ENCODE results near the gene TUT1.

TUT1 gene

DNA sequence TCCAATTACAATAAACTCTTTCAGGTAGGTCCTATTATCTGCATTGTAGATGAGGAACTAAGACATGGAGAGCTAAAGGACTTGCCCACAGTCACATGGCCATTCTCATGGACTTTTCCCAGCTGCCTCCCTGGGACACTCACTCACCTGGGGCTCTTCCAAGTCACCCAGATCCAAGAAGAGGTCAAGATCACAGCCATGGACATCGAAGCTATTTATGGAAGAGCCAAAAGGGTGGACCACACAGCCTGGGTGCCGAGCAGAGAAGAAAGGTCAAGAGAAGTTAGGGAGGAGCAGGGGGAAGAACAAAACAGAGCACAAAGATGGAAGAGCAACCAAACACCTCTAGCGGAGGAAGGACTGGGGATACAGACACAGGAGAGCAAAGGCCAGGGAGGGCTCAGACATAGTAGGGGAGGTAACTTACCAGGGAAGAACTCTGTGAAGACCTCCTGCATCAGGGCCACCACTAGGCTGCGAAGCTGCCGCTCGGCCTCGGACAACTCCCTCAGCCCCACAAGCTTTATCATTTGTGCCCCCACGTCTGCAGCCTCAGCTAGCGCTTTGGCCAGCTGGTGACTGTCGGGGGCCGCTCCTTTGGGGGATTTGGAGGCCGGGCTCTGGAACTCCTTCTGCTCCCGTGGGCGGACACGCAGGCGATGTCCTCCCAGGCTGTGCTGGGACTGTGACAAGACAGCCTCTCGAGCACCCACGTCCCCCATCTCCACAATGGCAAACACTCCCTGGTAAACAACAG, 10.2 kb downstream of the TUT1 start:
- no peak for DNase-seq (ENCODE audit: low spot score)
- no peak overlapping the region for H3K18ac ChIP-seq (ENCODE audit: low read length)
- H2AK5ac ChIP-seq (ENCODE audit: low read depth, low read length): no peak overlapping the region
- no peak overlapping the region for H4K91ac ChIP-seq (ENCODE audit: low read depth, low read length, poor library complexity)
- peaks cover 0 to 2% of the 10 kb centered on the region in 2 donors for H3K9me3 ChIP-seq (replicated peaks in 1 of 2; ENCODE audit: control insufficient read depth in 2 of 2, insufficient read depth in 1 of 2, low read depth in 1 of 2, low read length in 2 of 2)
- H3K27me3 ChIP-seq (ENCODE audit: control insufficient read depth in 3 of 3, insufficient read depth in 3 of 3, low read depth in 1 of 3, low read length in 3 of 3): no peaks in the 10 kb centered on the region
- no peak overlapping the region for H3K4ac ChIP-seq (ENCODE audit: low read length)
- no peak overlapping the region for H2BK5ac ChIP-seq (ENCODE audit: low read length)
- no peak overlapping the region for H3K4me2 ChIP-seq (ENCODE audit: insufficient read depth, low read length, poor library complexity, severe bottlenecking)
- no peak overlapping the region for H2AFZ ChIP-seq (ENCODE audit: low read length)
- H3K4me3 ChIP-seq (ENCODE audit: low read length in 2 of 2): no peak overlapping the region
- H3K9ac ChIP-seq (ENCODE audit: low read depth, low read length, poor library complexity): no peak overlapping the region
- no peak overlapping the region for H3K14ac ChIP-seq (ENCODE audit: low read length)
- no peak overlapping the region for H2BK15ac ChIP-seq (ENCODE audit: low read length)
- H3K4me1 ChIP-seq (ENCODE audit: control insufficient read depth in 2 of 2, insufficient read depth in 1 of 2, low read depth in 1 of 2, low read length in 2 of 2): no peaks in the 10 kb centered on the region
- H2BK120ac ChIP-seq (ENCODE audit: low read depth, low read length): no peak overlapping the region
- H4K8ac ChIP-seq (ENCODE audit: low read depth, low read length): no peak overlapping the region
- H3K23ac ChIP-seq (ENCODE audit: low read depth, low read length, poor library complexity): no peak overlapping the region
- peaks cover 31 to 85% of the 10 kb centered on the region in 2 donors for H3K36me3 ChIP-seq (replicated peaks in 1 of 2; ENCODE audit: control insufficient read depth in 2 of 2, insufficient read depth in 2 of 2, low read length in 2 of 2)
- H3K27ac ChIP-seq (replicated peaks; ENCODE audit: low read length): no peak overlapping the region
- WGBS, 2 donors (ENCODE audit: extremely low coverage in 2 of 2, insufficient read length in 2 of 2, insufficient replicate concordance in 1 of 2): no CpG with 5 or more reads among the region's 18 CpGs
- H2BK12ac ChIP-seq (ENCODE audit: low read length): no peak overlapping the region
- H3K79me1 ChIP-seq (ENCODE audit: low read depth, low read length): peaks cover 4% of the 10 kb centered on the region

DNA sequence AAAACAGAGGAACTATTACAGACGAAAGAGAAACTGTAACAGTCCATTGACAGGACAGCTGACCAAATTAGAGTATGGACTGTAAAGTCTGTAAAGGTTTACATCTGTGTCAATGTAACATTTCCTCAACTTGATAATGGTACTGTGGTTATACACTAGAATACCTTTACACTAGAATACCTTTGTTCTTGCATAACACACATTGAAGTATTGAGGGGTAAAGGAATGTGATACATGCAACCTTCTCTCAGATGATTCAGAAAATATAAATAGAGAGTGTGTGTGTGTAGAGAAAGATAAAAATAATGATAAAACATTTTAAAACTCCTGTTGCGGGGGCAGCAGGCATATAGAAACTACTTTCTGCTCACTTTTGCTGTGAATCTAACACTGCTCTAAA, 12.1 kb downstream of the TUT1 start:
- no CpG with 5 or more reads among the region's 2 CpGs for WGBS, 2 donors (ENCODE audit: extremely low coverage in 2 of 2, insufficient read length in 2 of 2, insufficient replicate concordance in 1 of 2)
- no peak overlapping the region for H3K9ac ChIP-seq (ENCODE audit: low read depth, low read length, poor library complexity)
- no peak overlapping the region for H2AFZ ChIP-seq (ENCODE audit: low read length)
- no peak overlapping the region for H3K18ac ChIP-seq (ENCODE audit: low read length)
- H2BK15ac ChIP-seq (ENCODE audit: low read length): no peak overlapping the region
- H4K91ac ChIP-seq (ENCODE audit: low read depth, low read length, poor library complexity): no peak overlapping the region
- H3K4me1 ChIP-seq (ENCODE audit: control insufficient read depth in 2 of 2, insufficient read depth in 1 of 2, low read depth in 1 of 2, low read length in 2 of 2): peaks cover 2 to 10% of the 10 kb centered on the region in 2 donors
- H2BK120ac ChIP-seq (ENCODE audit: low read depth, low read length): no peak overlapping the region
- H3K27ac ChIP-seq (replicated peaks; ENCODE audit: low read length): no peak overlapping the region
- H3K9me3 ChIP-seq (replicated peaks in 1 of 2; ENCODE audit: control insufficient read depth in 2 of 2, insufficient read depth in 1 of 2, low read depth in 1 of 2, low read length in 2 of 2): peaks cover 0 to 2% of the 10 kb centered on the region in 2 donors
- no peak overlapping the region for H3K14ac ChIP-seq (ENCODE audit: low read length)
- no peak for DNase-seq (ENCODE audit: low spot score)
- no peak overlapping the region for H3K4ac ChIP-seq (ENCODE audit: low read length)
- H2AK5ac ChIP-seq (ENCODE audit: low read depth, low read length): no peak overlapping the region
- H3K36me3 ChIP-seq (replicated peaks in 1 of 2; ENCODE audit: control insufficient read depth in 2 of 2, insufficient read depth in 2 of 2, low read length in 2 of 2): peaks cover 28 to 87% of the 10 kb centered on the region in 2 donors
- peaks cover 6% of the 10 kb centered on the region for H3K79me1 ChIP-seq (ENCODE audit: low read depth, low read length)
- H2BK5ac ChIP-seq (ENCODE audit: low read length): no peak overlapping the region
- no peak overlapping the region for H4K8ac ChIP-seq (ENCODE audit: low read depth, low read length)
- no peak overlapping the region for H3K4me2 ChIP-seq (ENCODE audit: insufficient read depth, low read length, poor library complexity, severe bottlenecking)
- H2BK12ac ChIP-seq (ENCODE audit: low read length): no peak overlapping the region
- no peak overlapping the region for H3K4me3 ChIP-seq (ENCODE audit: low read length in 2 of 2)
- no peaks in the 10 kb centered on the region for H3K27me3 ChIP-seq (ENCODE audit: control insufficient read depth in 3 of 3, insufficient read depth in 3 of 3, low read depth in 1 of 3, low read length in 3 of 3)
- no peak overlapping the region for H3K23ac ChIP-seq (ENCODE audit: low read depth, low read length, poor library complexity)

DNA sequence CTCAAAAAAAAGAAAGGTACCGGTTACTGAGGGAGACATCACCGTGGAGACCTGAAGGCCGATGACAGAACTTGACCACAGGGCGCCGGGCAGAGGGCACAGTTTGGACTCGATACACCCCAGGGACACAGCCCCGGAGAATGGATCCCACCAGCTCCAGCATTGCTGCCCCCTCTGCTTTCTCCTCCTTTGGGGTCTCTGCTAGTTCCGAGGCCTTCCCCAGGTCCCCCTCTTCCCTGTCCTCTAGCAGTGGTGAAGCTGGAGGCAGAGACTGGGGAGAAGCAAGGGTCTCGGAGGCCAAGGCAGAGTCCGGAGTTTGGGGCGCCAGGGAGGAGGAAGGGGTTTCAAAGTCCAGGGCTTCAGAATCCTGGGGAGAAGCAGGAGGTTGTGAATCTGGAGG, 12.8 kb downstream of the TUT1 start:
- Histone ChIP-seq H2BK15ac (ENCODE audit: low read length) (no peak overlapping the region), H2AK5ac (ENCODE audit: low read depth, low read length) (no peak overlapping the region), H2BK12ac (ENCODE audit: low read length) (no peak overlapping the region), H3K18ac (ENCODE audit: low read length) (no peak overlapping the region), H3K36me3 (replicated peaks in 1 of 2; ENCODE audit: control insufficient read depth in 2 of 2, insufficient read depth in 2 of 2, low read length in 2 of 2) (peaks cover 25 to 81% of the 10 kb centered on the region in 2 donors), H3K27me3 (ENCODE audit: control insufficient read depth in 3 of 3, insufficient read depth in 3 of 3, low read depth in 1 of 3, low read length in 3 of 3) (no peaks in the 10 kb centered on the region), H3K4me2 (ENCODE audit: insufficient read depth, low read length, poor library complexity, severe bottlenecking) (no peak overlapping the region), H2BK5ac (ENCODE audit: low read length) (no peak overlapping the region), H3K4ac (ENCODE audit: low read length) (no peak overlapping the region), H2BK120ac (ENCODE audit: low read depth, low read length) (no peak overlapping the region), H4K8ac (ENCODE audit: low read depth, low read length) (no peak overlapping the region), H2AFZ (ENCODE audit: low read length) (no peak overlapping the region), H3K27ac (replicated peaks; ENCODE audit: low read length) (no peak overlapping the region), H3K79me1 (ENCODE audit: low read depth, low read length) (peaks cover 6% of the 10 kb centered on the region), H3K9ac (ENCODE audit: low read depth, low read length, poor library complexity) (no peak overlapping the region), H3K9me3 (replicated peaks in 1 of 2; ENCODE audit: control insufficient read depth in 2 of 2, insufficient read depth in 1 of 2, low read depth in 1 of 2, low read length in 2 of 2) (no peaks in the 10 kb centered on the region), H3K4me3 (ENCODE audit: low read length in 2 of 2) (no peak overlapping the region), H3K14ac (ENCODE audit: low read length) (no peak overlapping the region), H4K91ac (ENCODE audit: low read depth, low read length, poor library complexity) (no peak overlapping the region), H3K23ac (ENCODE audit: low read depth, low read length, poor library complexity) (no peak overlapping the region), H3K4me1 (ENCODE audit: control insufficient read depth in 2 of 2, insufficient read depth in 1 of 2, low read depth in 1 of 2, low read length in 2 of 2) (peaks cover 2 to 10% of the 10 kb centered on the region in 2 donors)
- WGBS, 2 donors (ENCODE audit: extremely low coverage in 2 of 2, insufficient read length in 2 of 2, insufficient replicate concordance in 1 of 2): no CpG with 5 or more reads among the region's 11 CpGs
- no peak for DNase-seq (ENCODE audit: low spot score)

DNA sequence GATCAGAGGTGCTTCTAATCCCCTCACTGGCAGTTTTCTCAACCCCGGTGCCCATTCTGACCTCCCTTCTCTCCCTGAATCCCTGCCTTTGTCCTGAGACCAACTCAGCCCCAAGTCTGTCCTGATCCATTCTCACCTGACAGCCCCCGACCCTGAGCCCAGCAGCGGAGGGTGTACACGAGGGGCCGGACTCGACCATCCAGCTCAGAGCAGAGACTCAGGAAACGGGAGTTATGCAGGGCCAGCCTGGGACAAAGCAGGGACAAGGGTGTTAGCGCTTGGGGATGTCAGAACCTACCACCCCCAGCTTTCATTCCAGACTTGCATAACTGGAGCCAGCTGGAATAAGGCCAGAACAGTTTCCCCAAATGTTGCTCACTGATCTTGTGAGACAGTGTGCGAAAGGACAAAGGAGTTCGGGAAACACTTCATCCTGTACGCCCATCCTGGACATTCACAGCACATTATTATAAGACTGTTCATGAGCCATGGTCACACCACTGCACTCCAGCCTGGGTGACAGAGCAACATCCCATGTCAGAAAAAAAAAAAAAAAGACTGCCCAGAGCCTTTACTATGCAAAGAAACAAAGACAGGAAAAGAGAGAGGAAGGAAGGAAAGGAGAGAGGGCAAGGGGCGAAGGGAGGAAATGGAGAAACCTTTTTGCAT, 14.1 kb downstream of the TUT1 start:
- Histone ChIP-seq H3K27ac (replicated peaks; ENCODE audit: low read length) (no peak overlapping the region), H2AK5ac (ENCODE audit: low read depth, low read length) (no peak overlapping the region), H4K91ac (ENCODE audit: low read depth, low read length, poor library complexity) (no peak overlapping the region), H3K18ac (ENCODE audit: low read length) (no peak overlapping the region), H3K4me1 (ENCODE audit: control insufficient read depth in 2 of 2, insufficient read depth in 1 of 2, low read depth in 1 of 2, low read length in 2 of 2) (peaks cover 5 to 15% of the 10 kb centered on the region in 2 donors), H3K4me2 (ENCODE audit: insufficient read depth, low read length, poor library complexity, severe bottlenecking) (no peak overlapping the region), H3K9me3 (replicated peaks in 1 of 2; ENCODE audit: control insufficient read depth in 2 of 2, insufficient read depth in 1 of 2, low read depth in 1 of 2, low read length in 2 of 2) (no peaks in the 10 kb centered on the region), H3K79me1 (ENCODE audit: low read depth, low read length) (peaks cover 6% of the 10 kb centered on the region), H4K8ac (ENCODE audit: low read depth, low read length) (no peak overlapping the region), H2BK120ac (ENCODE audit: low read depth, low read length) (no peak overlapping the region), H3K36me3 (replicated peaks in 1 of 2; ENCODE audit: control insufficient read depth in 2 of 2, insufficient read depth in 2 of 2, low read length in 2 of 2) (peaks cover 25 to 80% of the 10 kb centered on the region in 2 donors), H3K14ac (ENCODE audit: low read length) (no peak overlapping the region), H3K4ac (ENCODE audit: low read length) (no peak overlapping the region), H3K9ac (ENCODE audit: low read depth, low read length, poor library complexity) (no peak overlapping the region), H2BK5ac (ENCODE audit: low read length) (no peak overlapping the region), H3K27me3 (ENCODE audit: control insufficient read depth in 3 of 3, insufficient read depth in 3 of 3, low read depth in 1 of 3, low read length in 3 of 3) (no peaks in the 10 kb centered on the region), H3K23ac (ENCODE audit: low read depth, low read length, poor library complexity) (no peak overlapping the region), H2BK15ac (ENCODE audit: low read length) (no peak overlapping the region), H2BK12ac (ENCODE audit: low read length) (no peak overlapping the region), H3K4me3 (ENCODE audit: low read length in 2 of 2) (no peak overlapping the region), H2AFZ (ENCODE audit: low read length) (no peak overlapping the region)
- WGBS, 2 donors (ENCODE audit: extremely low coverage in 2 of 2, insufficient read length in 2 of 2, insufficient replicate concordance in 1 of 2): no CpG with 5 or more reads among the region's 12 CpGs
- DNase-seq (ENCODE audit: low spot score): no peak

All from neuronal stem cell (in vitro differentiated cells).